Astrocyte of the hippocampus (primary cell): Measurements from ENCODE around the gene CCDC146.
"Not testable (repeated sequence)": the region's sequence is repeated elsewhere in the genome, so short reads cannot be mapped to it uniquely, and the experiment has no call there.

Experiments used
- DNase-seq: peaks from one replicate; pipeline ENCODE4 v3.0.0; 2011; ENCODE audit warnings: low read depth, low spot score

Gene CCDC146

DNA sequence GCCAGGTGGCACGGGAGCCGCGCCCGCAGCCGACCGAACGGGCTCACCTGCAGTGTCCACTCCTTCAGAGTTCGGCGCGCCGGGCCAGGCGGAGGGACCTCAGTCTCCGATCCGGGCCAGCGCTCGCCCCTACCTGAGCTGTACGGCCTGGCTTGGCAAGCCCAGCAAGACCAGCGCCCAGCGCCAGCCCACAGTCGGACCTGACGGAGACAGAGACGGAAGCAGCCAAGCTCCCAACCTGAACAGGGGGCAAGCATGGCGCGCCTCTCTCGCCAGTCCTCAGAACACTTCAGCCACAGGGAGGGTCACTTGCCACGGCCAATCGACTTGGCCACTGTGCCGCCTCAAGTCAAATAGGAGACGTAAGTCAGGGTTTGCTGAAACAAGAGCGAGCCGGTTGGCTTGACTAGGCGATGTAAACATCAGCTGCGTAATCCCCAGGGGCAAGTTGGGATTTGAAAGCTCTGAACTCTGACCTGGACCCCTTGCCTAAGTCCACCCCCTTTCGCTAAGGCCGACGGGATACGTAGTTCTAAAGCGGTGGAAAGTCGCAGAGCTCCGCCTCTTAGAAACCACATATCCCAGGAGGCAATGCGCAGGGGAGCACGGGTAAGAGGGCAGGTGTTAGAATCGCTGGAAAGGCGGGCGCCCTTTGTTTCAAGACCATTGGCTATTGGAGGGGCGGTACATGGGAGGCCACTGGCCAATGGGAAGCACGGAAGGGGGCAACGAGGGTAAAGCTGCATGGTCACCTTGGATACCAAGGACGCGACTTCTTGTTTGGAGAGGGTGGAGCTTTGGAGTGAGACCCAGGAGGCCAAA lies at the start of gene CCDC146:
Gene CCDC146, plus strand, starts transcription at position 756 of the 822 bp plus-strand sequence. CDS start 45,054 bp downstream, outside the sequence.
- peak; percentile 98 for DNase-seq

DNA sequence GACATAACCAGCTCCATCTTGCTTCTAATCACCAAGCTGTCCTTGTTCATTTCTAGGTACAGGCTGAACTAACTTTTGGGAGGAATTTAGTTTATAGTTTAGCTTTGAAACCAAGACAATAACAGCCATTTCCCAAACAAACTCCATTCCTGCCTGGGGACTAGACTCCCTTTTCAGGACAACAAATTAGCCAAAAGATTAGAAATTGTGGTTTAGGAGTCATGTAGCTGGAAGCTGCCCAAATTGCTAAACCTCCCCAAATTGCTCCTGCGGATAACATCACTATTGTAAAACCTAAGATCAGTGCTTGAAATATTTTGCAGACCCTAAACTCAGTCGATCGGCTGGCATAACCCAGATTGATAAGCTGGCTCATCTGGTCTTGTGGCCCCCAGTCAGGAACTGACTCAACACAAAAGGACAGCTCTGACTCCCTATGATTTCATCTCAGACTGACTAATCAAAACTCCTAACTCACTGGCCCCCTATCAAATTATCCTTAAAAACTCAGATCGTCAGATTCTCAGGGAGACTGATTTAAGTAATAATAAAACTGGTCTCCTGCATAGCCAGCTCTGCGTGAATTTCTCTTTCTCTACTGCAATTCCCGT lies 47.5 kb upstream of the CCDC146 start:
- peak; percentile 2 for DNase-seq

DNA sequence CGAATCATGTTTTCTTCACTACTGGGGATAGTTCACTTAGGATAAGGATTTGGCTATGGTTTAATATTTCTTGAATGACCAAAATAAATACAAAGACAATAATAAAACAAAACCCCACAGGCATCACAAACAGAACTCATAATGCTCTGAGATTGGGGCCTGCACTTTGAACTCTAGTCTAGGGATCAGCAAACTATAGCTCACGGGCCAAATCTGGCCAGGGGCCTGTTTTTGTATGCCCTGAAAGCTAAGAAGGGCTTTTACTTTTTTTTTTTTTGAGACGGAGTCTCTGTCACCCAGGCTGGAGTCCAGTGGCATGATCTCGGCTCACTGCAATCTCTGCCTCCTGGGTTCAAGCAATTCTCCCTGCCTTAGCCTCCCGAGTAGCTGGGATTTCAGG lies 45.4 kb upstream of the CCDC146 start:
- DNase-seq: not testable (repeated sequence)

DNA sequence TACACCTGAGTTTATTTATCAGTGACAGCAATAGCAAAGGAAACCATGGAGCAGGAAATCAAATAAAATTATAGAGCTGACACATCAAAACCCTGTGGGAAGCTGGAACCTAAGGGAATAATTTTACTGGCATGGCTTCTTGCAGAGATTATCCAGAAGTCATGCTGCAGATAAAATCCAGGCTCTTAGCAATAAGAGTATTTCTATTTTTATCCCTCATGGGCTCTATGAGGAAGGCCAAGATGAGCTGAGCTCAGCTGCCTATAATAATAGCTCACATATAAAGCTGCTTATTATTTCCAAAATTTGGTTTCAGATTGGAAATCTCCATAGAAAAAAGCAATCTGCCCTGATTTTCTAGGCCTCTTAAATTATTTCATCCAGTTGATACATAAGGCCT lies 43.3 kb upstream of the CCDC146 start:
- not testable (repeated sequence) for DNase-seq

- DNase-seq: not testable (repeated sequence)
Observed at GRCh38 chr7:77079624-77080023, 42.8 kb upstream of the CCDC146 start.

DNA sequence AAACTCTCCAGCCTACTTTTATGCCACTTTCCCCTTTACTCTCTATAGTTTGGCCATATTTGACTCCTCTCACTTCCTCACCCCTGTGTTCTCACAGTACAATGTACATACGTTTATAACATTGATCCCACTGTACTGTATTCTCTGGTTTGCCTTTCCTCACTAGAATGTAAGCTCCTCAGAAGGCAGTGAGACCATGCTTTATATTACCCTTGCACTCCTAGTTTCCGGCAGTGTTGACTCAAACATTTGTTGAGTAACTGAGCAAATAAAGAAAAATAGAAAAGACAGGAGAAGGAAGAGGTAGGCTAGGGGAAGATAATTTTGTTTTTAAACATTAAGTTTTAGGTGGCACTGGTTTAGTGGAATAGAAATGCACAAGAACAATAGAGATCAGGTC lies 42.2 kb upstream of the CCDC146 start:
- not testable (repeated sequence) for DNase-seq

DNA sequence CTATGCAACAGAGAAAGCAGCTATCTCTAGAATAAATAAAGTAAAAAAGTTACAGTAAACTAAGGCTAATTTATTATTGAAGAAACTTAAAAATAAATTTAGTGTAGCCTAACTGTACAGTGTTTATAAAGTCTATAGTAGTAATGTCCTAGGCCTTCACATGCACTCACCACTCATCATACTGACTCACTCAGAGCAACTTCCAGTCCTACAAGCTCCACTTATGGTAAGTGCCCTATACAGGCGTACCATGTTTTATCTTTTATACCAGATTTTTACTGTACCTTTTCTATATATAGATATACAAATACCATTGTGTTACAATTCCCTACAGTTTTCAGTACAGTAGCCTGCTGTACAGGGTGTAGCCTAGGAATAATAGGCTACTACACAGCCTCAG lies 40.2 kb upstream of the CCDC146 start:
- DNase-seq: not testable (repeated sequence)

DNA sequence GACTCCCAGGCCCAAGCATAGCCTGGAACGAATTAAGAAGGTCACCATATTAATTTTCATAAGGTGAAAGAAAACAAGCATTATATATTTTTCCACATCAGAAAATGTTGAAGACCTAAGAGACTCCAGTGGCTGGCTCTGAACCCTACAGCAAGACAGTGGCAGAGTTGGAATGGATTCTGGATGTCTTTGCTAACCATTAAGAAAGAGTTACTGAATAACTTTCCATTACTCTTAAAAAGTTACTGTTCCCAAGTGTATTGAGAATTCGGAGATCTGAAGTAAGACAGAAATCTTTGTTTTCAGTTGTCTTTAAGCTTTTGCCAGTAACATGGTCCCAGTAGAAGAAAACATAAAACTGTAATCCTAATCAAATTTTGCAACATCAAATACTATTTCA lies 30.1 kb upstream of the CCDC146 start:
- DNase-seq: not testable (repeated sequence)

GRCh38 chr7:77100501-77100900 lies 21.9 kb upstream of the CCDC146 start:
- peak; percentile 18 for DNase-seq

DNA sequence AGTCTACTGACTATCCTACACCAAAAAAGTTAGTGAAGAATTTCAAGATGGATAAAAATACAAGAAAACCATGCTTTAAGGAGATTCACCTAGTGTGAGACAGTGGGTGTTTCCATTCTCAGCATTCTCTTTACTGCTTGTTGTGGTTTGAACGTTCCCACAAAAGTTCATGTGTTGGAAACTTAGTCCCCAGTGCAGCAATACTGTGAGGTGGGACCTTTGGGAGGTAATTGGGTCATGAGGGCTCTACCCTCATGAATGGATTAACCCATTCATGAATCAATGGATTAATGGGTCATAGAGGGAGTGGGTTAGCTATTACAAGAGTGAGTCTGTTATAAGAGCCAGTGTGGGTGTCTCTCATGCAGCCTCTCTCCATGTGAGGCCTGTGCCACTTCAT lies 21.2 kb upstream of the CCDC146 start:
- DNase-seq: not testable (repeated sequence)

DNA sequence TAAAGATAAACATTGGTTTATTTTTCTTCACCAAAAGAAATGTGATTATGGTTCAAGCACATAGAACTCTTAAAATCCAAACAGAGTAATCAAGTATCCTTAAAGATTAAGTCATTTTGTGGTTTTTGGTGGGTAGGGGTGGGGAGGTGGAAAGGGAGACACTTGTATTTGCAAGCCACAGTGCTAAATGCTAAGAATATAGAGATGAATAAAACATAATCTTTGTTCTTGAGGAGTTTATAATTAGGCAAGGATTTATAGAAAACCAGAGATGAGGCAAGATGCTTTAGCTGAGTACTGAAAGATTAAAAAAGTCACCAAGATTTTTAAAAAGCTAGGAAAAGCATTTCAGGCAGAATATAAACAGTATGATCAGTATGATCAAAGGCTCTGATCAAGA lies 19.7 kb upstream of the CCDC146 start:
- not testable (repeated sequence) for DNase-seq

GRCh38 chr7:77105904-77106303 lies 16.5 kb upstream of the CCDC146 start:
- DNase-seq: not testable (repeated sequence)

GRCh38 chr7:77107659-77108058 lies 14.8 kb upstream of the CCDC146 start:
- DNase-seq: not testable (repeated sequence)

- DNase-seq: not testable (repeated sequence)
Observed at GRCh38 chr7:77108362-77108761, 14.1 kb upstream of the CCDC146 start.

GRCh38 chr7:77112719-77113306 lies 9.6 kb upstream of the CCDC146 start:
- DNase-seq: peak; percentile 5

- DNase-seq: not testable (repeated sequence)
Observed at GRCh38 chr7:77125486-77125885, 3.1 kb downstream of the CCDC146 start.

DNA sequence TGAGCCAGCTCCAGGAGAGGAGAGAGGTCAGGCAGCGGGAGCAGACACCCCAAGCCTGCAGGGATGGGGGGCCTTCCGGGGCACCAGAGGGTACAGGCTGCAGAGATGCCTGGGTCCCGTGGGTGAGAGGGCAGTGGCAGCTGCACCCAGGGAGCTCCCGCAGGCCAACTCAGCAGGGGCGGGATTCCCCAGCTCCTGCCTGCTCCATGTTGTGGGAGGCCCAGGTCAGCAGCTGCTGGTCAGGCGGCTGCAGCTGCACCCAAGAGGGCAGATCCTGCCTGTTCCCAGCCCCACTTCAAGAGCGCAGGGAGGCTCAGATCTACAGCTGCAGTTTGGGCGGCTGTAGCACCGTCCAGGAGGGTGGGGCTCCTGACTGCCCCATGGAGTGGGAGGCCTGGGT lies 4.6 kb downstream of the CCDC146 start:
- DNase-seq: not testable (repeated sequence)

GRCh38 chr7:77128582-77129410 lies 6.4 kb downstream of the CCDC146 start:
- DNase-seq: not testable (repeated sequence)

DNA sequence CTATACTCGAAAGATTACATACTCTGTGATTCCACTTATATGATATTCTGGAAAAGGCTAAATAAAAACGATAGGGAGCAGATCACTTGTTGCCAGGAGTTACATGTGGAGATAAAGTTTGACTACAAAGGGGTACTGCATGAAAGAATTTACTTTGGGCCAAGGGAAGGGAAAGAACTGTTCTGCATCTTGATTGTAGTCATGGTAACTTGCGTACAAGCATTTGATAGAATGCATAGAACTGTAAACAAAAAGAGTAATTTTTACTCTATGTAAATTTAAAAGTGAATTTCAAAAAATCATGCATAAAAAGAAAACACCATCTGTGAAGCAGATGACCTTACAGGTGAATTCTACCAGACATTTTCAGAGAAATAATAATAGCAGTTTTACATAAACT lies 9.4 kb downstream of the CCDC146 start:
- not testable (repeated sequence) for DNase-seq

- not testable (repeated sequence) for DNase-seq
Observed at GRCh38 chr7:77138668-77139067, 16.3 kb downstream of the CCDC146 start.

- not testable (repeated sequence) for DNase-seq
Observed at GRCh38 chr7:77140291-77140690, 17.9 kb downstream of the CCDC146 start.

GRCh38 chr7:77152232-77152631 lies 29.8 kb downstream of the CCDC146 start:
- DNase-seq: not testable (repeated sequence)
